ENCODE data around the gene URAD. TPM values are rescaled to one million over a fixed set of nuclear protein-coding genes. Genes with fewer than 3 reads are reported as not detected.
"Not testable (repeated sequence)": the region's sequence is repeated elsewhere in the genome, so short reads cannot be mapped to it uniquely, and the experiment has no call there.

Gene URAD, protein sequence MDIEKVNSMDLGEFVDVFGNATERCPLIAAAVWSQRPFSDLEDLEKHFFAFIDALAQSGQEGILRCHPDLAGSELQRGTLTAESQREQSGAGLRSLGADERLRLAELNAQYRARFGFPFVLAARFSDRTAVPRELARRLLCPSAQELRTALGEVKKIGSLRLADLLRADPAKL
- not detected for polyA plus RNA-seq (2012; ENCODE audit: insufficient read depth, insufficient read length, low read depth)

- DNase-seq, result no peak
- no peak for TF ChIP-seq CTCF (IDR thresholded peaks at IDR 0.05; ENCODE audit: low read depth, low read length)
- H3K27me3 ChIP-seq, result peaks cover 63% of the 10 kb centered on the region
Measured at GRCh38 chr13:27988520-27988919, at the start of gene URAD. URAD (minus strand) TSS chr13:27988693; CDS start chr13:27988637, 56 bp downstream.

DNA sequence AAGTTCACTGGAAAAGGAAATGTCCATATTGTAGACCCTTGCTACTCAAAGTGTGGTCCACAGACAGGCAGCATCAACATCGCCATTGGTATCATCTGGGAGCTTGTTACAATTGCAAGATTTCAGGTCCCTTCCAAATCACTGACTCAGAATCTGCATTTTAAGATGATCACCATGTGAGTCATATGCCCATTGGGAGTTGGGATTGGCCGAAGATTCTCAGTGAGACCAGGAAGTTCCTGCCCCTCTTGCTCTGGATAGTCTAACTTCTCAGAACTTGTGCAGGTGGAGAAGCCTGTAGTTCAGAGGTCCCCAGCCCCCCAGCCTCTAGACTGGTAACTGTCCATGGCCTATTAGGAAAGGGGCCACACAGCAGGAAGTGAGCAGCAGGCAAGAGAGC, 48.9 kb upstream of the URAD start:
- no peaks in the 10 kb centered on the region; the same call in 1 of the 2 replicates for H3K9me3 ChIP-seq
- peaks cover 70% of the 10 kb centered on the region for H3K27me3 ChIP-seq
- TF ChIP-seq CTCF (IDR thresholded peaks at IDR 0.05; ENCODE audit: low read depth, low read length), result no peak
- no peak overlapping the region for H3K4me3 ChIP-seq (ENCODE audit: low read depth, low read length)
- no peak for DNase-seq
- no peaks in the 10 kb centered on the region for H3K4me1 ChIP-seq
- no peaks in the 10 kb centered on the region for H3K36me3 ChIP-seq

More at GRCh38 chr13:27988520-27988919, at the start of gene URAD:
- Histone ChIP-seq H3K9me3 (no peaks in the 10 kb centered on the region), H3K4me3 (ENCODE audit: low read depth, low read length) (no peak within 1 kb of the TSS), H3K4me1 (no peaks in the 10 kb centered on the region), H3K36me3 (no peaks in the 10 kb centered on the region)

- no peaks in the 10 kb centered on the region for H3K4me1 ChIP-seq
- H3K9me3 ChIP-seq, result no peaks in the 10 kb centered on the region; the same call in 1 of the 2 replicates
- H3K4me3 ChIP-seq (ENCODE audit: low read depth, low read length), result no peak overlapping the region
- no peak for TF ChIP-seq CTCF (IDR thresholded peaks at IDR 0.05; ENCODE audit: low read depth, low read length)
- peaks cover 71% of the 10 kb centered on the region for H3K27me3 ChIP-seq
- DNase-seq, result no peak
- H3K36me3 ChIP-seq, result no peaks in the 10 kb centered on the region
Measured at GRCh38 chr13:28035146-28035782, 46.8 kb upstream of the URAD start.

DNA sequence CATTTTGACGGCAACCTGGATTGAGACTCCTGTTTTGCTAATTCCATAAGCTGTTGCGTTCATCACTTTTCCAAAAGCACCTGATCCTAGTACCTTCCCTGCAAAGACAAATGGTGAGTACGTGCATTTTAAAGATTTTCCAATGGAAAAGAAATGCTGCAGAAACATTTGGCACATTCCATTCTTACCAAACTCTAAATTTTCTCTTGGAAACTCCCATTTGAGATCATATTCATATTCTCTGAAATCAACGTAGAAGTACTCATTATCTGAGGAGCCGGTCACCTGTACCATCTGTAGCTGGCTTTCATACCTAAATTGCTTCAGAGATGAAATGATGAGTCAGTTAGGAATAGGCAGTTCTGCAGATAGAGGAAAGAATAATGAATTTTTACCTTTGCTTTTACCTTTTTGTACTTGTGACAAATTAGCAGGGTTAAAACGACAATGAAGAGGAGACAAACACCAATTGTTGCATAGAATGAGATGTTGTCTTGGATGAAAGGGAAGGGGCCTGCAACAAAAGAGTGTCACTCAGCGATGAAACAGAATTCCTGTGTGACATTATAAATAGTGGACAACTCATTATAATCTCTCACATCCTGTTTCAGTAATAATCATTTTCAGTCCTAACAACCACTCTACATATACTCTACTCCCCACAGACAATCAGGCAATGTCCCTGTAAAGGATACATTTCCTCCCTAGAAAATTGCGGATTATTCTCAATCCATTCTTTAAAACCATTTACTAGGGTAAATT, 45.6 kb upstream of the URAD start:
- H3K27me3 ChIP-seq, result peaks cover 74% of the 10 kb centered on the region
- no peaks in the 10 kb centered on the region for H3K36me3 ChIP-seq
- no peaks in the 10 kb centered on the region; the same call in 1 of the 2 replicates for H3K9me3 ChIP-seq
- no peak for TF ChIP-seq CTCF (IDR thresholded peaks at IDR 0.05; ENCODE audit: low read depth, low read length)
- no peaks in the 10 kb centered on the region for H3K4me1 ChIP-seq
- no peak overlapping the region for H3K4me3 ChIP-seq (ENCODE audit: low read depth, low read length)
- no peak for DNase-seq

- not testable (repeated sequence) for H3K9me3 ChIP-seq; H3K4me1 ChIP-seq; H3K36me3 ChIP-seq; H3K4me3 ChIP-seq (ENCODE audit: low read depth, low read length); DNase-seq
- peaks cover 70% of the 10 kb centered on the region for H3K27me3 ChIP-seq
Measured at GRCh38 chr13:28032438-28032837, 43.9 kb upstream of the URAD start.

DNA sequence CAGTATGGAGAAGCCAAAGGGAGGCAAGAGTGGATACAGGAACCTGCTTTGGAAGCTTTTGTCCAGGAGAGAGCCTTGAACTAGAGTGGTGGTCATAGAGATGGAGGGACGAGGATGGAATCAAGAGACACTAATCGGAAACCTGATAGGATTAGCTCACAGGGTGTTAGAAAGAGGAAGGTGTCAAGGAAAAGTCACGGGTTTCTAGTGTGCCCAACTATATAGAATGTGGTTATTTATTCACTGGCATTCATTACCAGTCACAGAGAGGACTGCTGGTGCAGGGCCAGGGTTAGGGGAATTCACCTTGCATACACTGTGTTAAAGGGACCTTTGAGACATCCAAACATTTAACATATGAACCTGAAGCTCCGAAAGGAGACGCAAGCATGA, 43.4 kb upstream of the URAD start:
- TF ChIP-seq CTCF (IDR thresholded peaks at IDR 0.05; ENCODE audit: low read depth, low read length), result no peak
- no peaks in the 10 kb centered on the region for H3K4me1 ChIP-seq
- no peak for DNase-seq
- H3K9me3 ChIP-seq, result no peaks in the 10 kb centered on the region
- peaks cover 71% of the 10 kb centered on the region for H3K27me3 ChIP-seq
- no peaks in the 10 kb centered on the region for H3K36me3 ChIP-seq
- H3K4me3 ChIP-seq (ENCODE audit: low read depth, low read length), result no peak overlapping the region

Measured in BE2C (cell line).